PC-3 (cell line): Measurements from ENCODE around the gene PPP1R12B. TPM values are rescaled to one million over a fixed set of nuclear protein-coding genes. Genes with fewer than 3 reads are reported as not detected.
"Not testable (repeated sequence)": the region's sequence is repeated elsewhere in the genome, so short reads cannot be mapped to it uniquely, and the experiment has no call there.

Experiments used
- ATAC-seq: fragments of 200-7000 bp; cut with Tn5 transposase; 2 replicates; pipeline ENCODE4 v1.9.1; 2020; ENCODE audit warnings: mild to moderate bottlenecking, moderate library complexity
- BruUV-seq: library from RNA; stranded (reverse); fragments of 400-500 nt; replicated peaks from 2 replicates; lab custom pipeline; 2021; lab: Mats Ljungman, UMichigan
- CTCF ChIA-PET: fragments of 300-600 bp; sonication (Branson Sonifier 250); formaldehyde crosslinking; loops from one replicate; lab custom pipeline; 2022; ENCODE audit warnings: antibody characterized with exemption; lab: Charles Lee
- POLR2A ChIA-PET: fragments of 300-600 bp; sonication (Branson Sonifier 250); formaldehyde crosslinking; loops from one replicate; lab custom pipeline; 2022; ENCODE audit warnings: antibody characterized with exemption; ENCODE audit not compliant: unreplicated experiment; lab: Charles Lee
- DNase-seq: peaks from one replicate; pipeline ENCODE4 v3.0.0-alpha.2; 2015
- H2AFZ ChIP-seq: fragments of 300-600 bp; sonication (generic); 2 replicates; pipeline ENCODE4 v1.6.0; 2016; ENCODE audit warnings: antibody characterized with exemption, low read length
- H3F3A ChIP-seq: fragments of 300-600 bp; sonication (generic); one replicate; pipeline ENCODE4 v1.6.0; 2017; ENCODE audit warnings: antibody characterized with exemption, low read length, control low read depth, mild to moderate bottlenecking; ENCODE audit not compliant: unreplicated experiment
- H3K27ac ChIP-seq: fragments of 300-600 bp; sonication (generic); 2 replicates; pipeline ENCODE4 v1.5.1; 2016; ENCODE audit warnings: mild to moderate bottlenecking, low read length
- H3K27me3 ChIP-seq: fragments of 300-600 bp; sonication (generic); 2 replicates; pipeline ENCODE4 v1.6.1; 2016; ENCODE audit warnings: low read length, mixed read lengths
- H3K36me3 ChIP-seq: fragments of 300-600 bp; sonication (generic); 2 replicates; pipeline ENCODE4 v1.6.1; 2016; ENCODE audit warnings: low read depth, mixed run types, low read length, mixed read lengths
- H3K4me1 ChIP-seq: fragments of 300-600 bp; sonication (generic); 2 replicates; pipeline ENCODE4 v1.5.1; 2016; ENCODE audit warnings: low read length; ENCODE audit not compliant: insufficient read depth
- H3K4me2 ChIP-seq: fragments of 300-600 bp; sonication (generic); 2 replicates; pipeline ENCODE4 v1.6.0; 2016; ENCODE audit warnings: low read length
- H3K4me3 ChIP-seq: fragments of 300-600 bp; sonication (generic); 2 replicates; pipeline ENCODE4 v1.5.1; 2016; ENCODE audit warnings: mild to moderate bottlenecking, low read length, mixed read lengths
- H3K79me2 ChIP-seq: fragments of 300-600 bp; sonication (generic); 2 replicates; pipeline ENCODE4 v1.6.1; 2017; ENCODE audit warnings: low read length, mixed read lengths
- H3K9ac ChIP-seq: fragments of 300-600 bp; sonication (generic); 2 replicates; pipeline ENCODE4 v1.6.0; 2016; ENCODE audit warnings: mild to moderate bottlenecking, low read length
- H3K9me2 ChIP-seq: fragments of 300-600 bp; sonication (generic); replicated peaks from 2 replicates; pipeline ENCODE4 v1.6.1; 2016; ENCODE audit warnings: mixed run types, low read length, mixed read lengths
- H3K9me3 ChIP-seq: fragments of 300-600 bp; sonication (generic); 2 replicates; pipeline ENCODE4 v1.6.1; 2016; ENCODE audit warnings: low read length, mixed read lengths
- H4K20me1 ChIP-seq: fragments of 300-600 bp; sonication (generic); 2 replicates; pipeline ENCODE4 v1.6.1; 2016; ENCODE audit warnings: low read length, mixed read lengths
- CTCF ChIP-seq: fragments of 300-600 bp; sonication (generic); conservative IDR thresholded peaks from 2 replicates; pipeline ENCODE4 v1.5.1; 2017; ENCODE audit warnings: antibody characterized with exemption, low read depth, mild to moderate bottlenecking, low read length
- EZH2 ChIP-seq: fragments of 300-600 bp; sonication (generic); IDR thresholded peaks from one replicate; pipeline ENCODE4 v1.6.1; 2017; ENCODE audit warnings: antibody characterized with exemption, mild to moderate bottlenecking, low read length; ENCODE audit not compliant: unreplicated experiment
- EZH2phosphoT487 ChIP-seq: fragments of 300-600 bp; sonication (generic); IDR thresholded peaks from 2 replicates; pipeline ENCODE4 v1.6.1; 2018; ENCODE audit warnings: mild to moderate bottlenecking, antibody characterized with exemption, low read length, borderline replicate concordance
- intact Hi-C: fragments of 100-400 bp; cut with micrococcal nuclease; formaldehyde crosslinking; loops from 2 replicates; pipeline ENCODE4 v1.9.0; 2023
- total RNA-seq: library from RNA; depleted of rRNA; stranded (reverse); fragments of >200 nt; gene quantifications from 2 replicates; pipeline ENCODE4 v1.2.3, GENCODE V29; 2014

PPP1R12B gene
- total RNA-seq, 1 experiment from 2014 or later: 2.0 TPM

DNA sequence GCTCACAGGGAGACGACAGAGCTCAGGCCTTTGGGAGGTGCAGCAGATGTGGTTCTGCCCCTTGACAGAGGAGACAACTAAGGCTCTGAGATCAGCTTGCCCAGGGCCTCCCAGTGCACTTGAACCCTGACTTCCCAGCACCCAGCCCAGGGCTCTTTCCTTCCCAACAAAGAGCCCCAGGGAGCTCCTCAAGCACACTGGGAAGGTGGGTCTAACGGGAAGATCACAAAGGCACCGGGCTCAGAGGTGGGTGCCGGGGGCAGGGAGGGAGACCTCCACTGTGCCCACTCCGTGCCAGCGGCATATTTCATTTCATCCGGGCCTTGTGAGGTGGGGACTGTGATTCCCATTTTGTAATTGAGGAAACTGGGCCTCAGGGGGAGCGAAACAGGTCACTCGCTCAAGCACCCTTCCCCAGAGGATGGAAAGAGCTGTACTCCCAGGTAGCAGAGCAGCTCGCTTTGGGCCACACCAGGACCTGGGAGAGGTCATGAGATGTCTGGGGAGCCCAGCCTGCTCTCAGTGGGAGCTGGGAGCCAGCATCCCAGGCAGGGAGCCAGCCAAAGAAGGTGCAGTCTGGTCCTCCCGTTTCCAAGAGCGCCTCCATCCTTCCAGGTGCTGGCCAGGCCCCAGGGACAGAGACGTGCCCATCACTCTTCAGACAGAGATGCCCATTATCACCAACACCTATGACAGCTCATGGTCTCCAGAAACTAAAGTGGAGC lies 279.5 kb downstream of the PPP1R12B start:
- no peak for DNase-seq
- Histone ChIP-seq H3K4me1 (no peaks in the 10 kb centered on the region), H3K9ac (no peak overlapping the region), H2AFZ (no peak overlapping the region), H3K27ac (no peak overlapping the region), H4K20me1 (no peaks in the 10 kb centered on the region), H3K79me2 (no peaks in the 10 kb centered on the region), H3F3A (no peaks in the 10 kb centered on the region), H3K36me3 (no peaks in the 10 kb centered on the region), H3K4me2 (no peak overlapping the region), H3K4me3 (no peak overlapping the region), H3K27me3 (no peaks in the 10 kb centered on the region), H3K9me3 (no peaks in the 10 kb centered on the region), H3K9me2 (no peaks in the 10 kb centered on the region)
- CTCF ChIA-PET: no interaction called here
- TF ChIP-seq EZH2phosphoT487: no peak
- TF ChIP-seq CTCF: no peak
- no peak for TF ChIP-seq EZH2
- no TSS peak for BruUV-seq
- intact Hi-C loops: no loop called here
- POLR2A ChIA-PET: no interaction called here
- no peak for ATAC-seq

DNA sequence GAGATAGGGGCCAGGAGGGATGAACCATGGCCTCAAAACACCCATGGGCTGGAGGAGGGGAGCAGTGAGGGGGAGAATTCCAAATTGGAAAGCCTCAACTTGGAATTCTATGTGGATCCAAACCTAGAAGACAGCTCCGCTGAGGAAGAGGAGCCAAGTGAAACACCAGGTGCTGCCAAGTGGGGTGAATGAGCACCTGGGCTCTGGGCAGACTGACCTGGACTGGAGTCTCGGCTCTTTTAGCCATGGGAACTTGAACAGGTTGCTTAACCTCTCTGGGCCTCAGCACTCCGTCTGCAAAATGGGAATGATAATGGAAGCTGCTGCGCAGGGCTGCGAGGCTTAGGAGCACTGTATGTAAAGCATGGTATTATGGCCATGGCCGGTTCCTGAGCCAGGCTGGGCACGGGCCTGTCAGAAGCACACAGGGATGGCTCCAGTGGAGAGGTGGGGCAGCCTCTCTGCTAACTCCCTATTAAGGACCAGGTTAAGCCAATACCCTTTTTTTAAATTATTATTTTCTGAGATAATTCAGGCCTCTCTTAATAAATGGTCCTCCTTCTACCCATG lies 280.2 kb downstream of the PPP1R12B start:
- intact Hi-C loops: no loop called here
- CTCF ChIA-PET: no interaction called here

DNA sequence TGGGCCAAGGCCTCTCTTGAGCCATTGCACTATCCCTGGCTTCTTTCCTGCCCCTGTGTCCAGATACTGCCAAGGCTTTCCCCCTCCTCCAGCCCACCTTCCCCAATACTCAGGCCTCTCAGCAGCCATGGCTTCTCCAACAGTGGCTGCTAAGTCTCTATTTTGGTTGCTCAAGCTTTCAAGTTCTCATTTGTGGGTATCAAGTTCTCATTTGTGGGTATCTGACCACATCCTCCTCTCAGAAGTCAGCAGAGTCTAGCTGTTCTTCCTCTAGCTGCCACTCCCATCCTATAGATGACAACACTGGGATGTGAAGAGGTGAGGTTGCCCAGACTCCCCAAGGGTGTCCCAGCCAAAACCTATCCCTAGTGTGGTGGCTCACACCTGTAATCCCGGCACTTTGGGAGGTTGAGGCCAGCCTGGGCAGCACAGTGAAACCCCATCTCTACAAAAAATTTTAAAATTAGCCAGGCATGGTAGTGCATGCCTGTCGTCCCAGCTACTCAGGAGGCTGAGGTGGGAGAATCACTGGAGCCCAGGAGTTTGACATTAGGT lies 280.8 kb downstream of the PPP1R12B start:
- H3K4me3 ChIP-seq, BruUV-seq, H3K27me3 ChIP-seq, H3F3A ChIP-seq, POLR2A ChIA-PET, H3K79me2 ChIP-seq, H3K27ac ChIP-seq, H3K36me3 ChIP-seq, ATAC-seq, H3K4me2 ChIP-seq, H2AFZ ChIP-seq, H4K20me1 ChIP-seq, CTCF ChIA-PET, H3K9ac ChIP-seq, intact Hi-C loops, H3K9me2 ChIP-seq, DNase-seq, H3K4me1 ChIP-seq, H3K9me3 ChIP-seq: not testable (repeated sequence)

More for the DNA sequence above, 280.2 kb downstream of the PPP1R12B start:
- ATAC-seq (no peak), DNase-seq (no peak)
- Histone ChIP-seq H3K9me2 (no peaks in the 10 kb centered on the region), H3K27me3 (no peaks in the 10 kb centered on the region), H2AFZ (no peak overlapping the region), H3K9ac (no peak overlapping the region), H3K4me2 (no peak overlapping the region), H4K20me1 (no peaks in the 10 kb centered on the region), H3F3A (no peaks in the 10 kb centered on the region), H3K9me3 (no peaks in the 10 kb centered on the region), H3K36me3 (no peaks in the 10 kb centered on the region), H3K27ac (no peak overlapping the region), H3K4me1 (no peaks in the 10 kb centered on the region), H3K4me3 (no peak overlapping the region), H3K79me2 (no peaks in the 10 kb centered on the region)
- POLR2A ChIA-PET: no interaction called here
- no TSS peak for BruUV-seq
- TF ChIP-seq EZH2: no peak
- TF ChIP-seq EZH2phosphoT487: no peak
- TF ChIP-seq CTCF: no peak

DNA sequence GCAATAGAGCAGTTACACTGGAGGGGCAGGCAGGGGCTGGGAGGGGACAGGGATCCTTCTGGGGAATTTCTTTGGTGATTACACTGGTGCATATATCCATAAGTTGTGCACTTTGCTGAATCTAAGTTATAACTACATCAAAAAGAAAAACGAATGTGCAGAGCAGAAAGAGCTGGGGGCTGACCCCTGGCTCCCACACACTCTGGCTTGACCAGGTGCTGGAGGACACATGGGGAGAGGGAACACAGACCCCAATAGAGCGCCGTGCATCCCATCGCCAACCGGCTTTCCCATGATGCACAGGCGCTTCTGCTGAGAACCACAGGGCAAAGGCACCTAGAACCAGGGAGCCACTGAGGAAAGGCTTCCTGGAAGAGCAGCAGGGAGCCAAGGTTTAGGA lies 281.6 kb downstream of the PPP1R12B start:
- H4K20me1 ChIP-seq, H3K36me3 ChIP-seq, ATAC-seq, H3K9me3 ChIP-seq, H3K27me3 ChIP-seq, H3K9me2 ChIP-seq, H3K4me3 ChIP-seq, H3K4me2 ChIP-seq, POLR2A ChIA-PET, BruUV-seq, H3K79me2 ChIP-seq, CTCF ChIA-PET, H3K27ac ChIP-seq, H3K4me1 ChIP-seq, H3F3A ChIP-seq, H3K9ac ChIP-seq, H2AFZ ChIP-seq, intact Hi-C loops, DNase-seq: not testable (repeated sequence)
